HG02884 (cell line): ENCODE results near the gene TEX2.

ENCODE experiments used
- ATAC-seq: cut with Tn5 transposase; IDR thresholded peaks from one replicate; pipeline ENCODE4 v1.9.1; 2021; ENCODE audit warnings: mild to moderate bottlenecking, moderate library complexity; ENCODE audit not compliant: unreplicated experiment

Gene TEX2

DNA sequence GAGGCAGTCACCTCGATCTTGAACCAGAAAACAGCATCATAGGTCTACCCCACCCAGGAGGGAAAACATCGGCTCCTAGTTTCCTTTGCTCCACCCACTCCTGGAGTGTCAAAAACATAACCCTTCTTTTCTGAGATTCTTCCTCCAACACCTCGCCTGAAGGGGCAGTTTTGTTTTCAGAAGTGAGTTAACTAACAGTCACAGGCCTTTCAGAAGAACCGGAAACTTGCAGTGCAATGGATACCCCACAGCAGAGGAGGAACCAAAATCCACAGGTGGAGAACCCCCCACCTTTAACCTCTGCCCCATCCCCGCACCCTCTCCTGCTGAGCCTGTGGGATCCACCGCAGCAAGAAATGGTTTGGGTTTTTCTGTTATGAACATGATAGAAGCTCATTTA is 7.8 kb upstream of the TEX2 start:
- no peak for ATAC-seq

GRCh38 chr17:64269687-64270649 is 6.9 kb upstream of the TEX2 start:
- no peak for ATAC-seq

- no peak for ATAC-seq
Observed at GRCh38 chr17:64264891-64265290, 1.8 kb upstream of the TEX2 start.

DNA sequence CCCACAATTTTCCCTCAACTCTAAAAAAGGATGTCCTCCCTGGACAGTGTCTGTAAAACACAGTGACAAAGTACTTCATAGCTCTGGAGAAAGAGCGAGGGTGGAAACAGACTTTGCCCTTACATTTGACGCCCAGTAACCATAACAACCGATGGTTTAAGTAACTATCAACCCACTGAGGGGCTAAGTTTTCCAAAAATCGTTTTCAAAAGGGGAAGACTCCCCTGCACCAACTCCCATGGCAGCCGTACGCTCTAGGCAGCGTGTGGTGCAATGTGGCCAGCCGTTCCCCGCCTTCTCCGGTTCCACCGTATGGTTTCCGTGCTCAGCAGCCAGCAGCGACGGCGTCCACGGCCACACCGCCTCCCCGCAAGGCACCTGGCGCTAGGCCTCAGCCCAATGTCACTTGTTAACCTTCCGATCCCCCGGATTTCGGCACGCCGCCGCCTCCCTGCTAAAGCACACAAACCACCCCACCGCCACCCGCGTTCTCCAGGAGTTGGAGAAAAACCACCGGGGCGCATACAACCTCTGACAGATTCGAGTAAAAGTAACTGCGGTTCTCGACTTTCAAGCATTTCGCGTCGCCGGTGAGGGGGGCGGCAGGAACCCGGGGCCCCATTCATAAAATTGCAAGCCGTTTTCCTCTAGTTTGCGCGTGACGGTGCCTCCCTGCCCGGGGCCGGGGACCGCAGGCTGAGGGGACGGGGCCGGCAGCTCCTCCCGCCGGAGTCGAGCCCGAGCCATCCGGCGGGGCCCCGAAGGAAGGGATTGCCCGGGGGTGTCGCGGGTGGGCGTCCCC is 661 bp downstream of the TEX2 start:
- peak; percentile 28 for ATAC-seq

- ATAC-seq, result no peak
Observed at GRCh38 chr17:64261417-64262145, 1.5 kb downstream of the TEX2 start.

GRCh38 chr17:64260886-64261285 is 2.2 kb downstream of the TEX2 start:
- no peak for ATAC-seq

DNA sequence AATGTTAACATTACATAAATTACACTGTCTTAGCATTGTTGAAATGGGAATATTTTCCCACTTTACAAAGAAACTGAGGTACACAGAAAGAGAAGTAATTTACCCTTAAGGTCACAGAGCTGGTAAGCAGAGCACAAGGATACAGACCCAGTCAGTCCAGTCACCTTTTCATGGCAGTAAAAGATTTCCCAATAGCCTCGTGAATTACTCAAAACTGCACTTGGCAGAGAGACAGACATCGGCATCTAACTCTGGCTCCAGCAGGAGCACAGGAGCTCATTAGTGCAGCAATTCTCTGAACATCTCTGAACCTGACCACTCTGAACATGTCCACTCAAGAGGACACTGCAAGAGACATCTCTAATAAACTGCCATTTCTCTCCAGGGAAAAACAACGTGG is 3.1 kb downstream of the TEX2 start:
- no peak for ATAC-seq

GRCh38 chr17:64259426-64259825 is 3.6 kb downstream of the TEX2 start:
- ATAC-seq, result no peak

DNA sequence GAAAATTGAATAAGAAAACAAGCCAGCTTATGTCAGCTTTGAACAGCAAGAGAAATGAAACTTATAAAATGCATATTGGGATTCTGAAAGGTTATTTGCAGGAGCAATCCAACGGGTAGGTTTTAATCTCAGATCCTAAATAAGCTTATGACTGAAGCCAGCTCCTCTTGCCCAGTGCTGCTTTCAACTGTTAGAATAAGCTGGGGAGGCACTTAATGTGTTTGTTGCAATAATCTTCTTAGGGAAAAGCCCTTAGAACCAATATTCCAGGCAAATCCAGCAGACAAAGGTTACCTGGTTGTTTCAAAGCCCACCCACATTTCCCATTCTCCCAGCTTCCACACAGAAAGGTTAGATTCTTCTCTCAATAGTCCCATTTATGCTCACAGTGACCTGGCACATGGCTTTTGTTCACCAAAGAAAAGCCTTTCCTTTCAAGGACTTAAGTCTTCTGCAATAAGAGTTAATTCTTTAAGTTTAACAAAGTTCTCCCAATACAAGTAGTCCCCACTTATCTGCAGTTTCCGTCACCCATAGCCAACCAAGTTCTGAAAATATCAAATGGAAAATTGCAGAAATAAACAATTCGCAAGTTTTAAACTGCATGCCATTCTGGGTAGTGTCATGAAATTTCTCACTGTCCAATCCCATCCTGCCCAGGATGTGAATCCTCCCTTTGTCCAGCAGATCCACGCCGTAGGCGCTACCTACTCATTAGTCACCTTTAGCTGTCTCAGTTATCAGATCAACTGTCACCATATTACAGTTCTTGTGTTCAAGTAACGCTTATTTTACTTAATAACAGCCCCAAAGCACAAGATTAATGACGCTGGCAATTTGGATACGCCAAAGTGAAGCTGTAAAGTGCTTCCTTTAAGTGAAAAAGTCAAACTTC is 5.9 kb downstream of the TEX2 start:
- ATAC-seq, result no peak

DNA sequence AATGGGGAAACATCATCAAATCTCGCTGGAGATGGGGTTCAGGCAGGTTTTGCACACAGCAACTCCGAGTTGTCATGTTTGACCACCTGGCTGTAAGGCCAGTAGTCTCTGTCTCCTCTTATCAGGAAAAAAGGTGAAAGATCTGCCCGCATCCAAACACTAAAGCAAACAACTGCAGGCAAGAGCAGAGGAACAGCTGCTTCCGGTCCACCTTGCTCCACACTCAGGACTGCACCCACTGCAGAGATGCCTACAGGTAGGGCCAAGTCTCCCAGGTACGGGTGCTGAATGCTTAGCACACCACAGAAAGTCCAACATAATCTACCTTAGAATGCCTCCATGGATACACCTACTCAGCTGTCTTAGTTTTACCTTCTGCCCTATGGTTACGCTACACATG is 7.3 kb downstream of the TEX2 start:
- no peak for ATAC-seq

DNA sequence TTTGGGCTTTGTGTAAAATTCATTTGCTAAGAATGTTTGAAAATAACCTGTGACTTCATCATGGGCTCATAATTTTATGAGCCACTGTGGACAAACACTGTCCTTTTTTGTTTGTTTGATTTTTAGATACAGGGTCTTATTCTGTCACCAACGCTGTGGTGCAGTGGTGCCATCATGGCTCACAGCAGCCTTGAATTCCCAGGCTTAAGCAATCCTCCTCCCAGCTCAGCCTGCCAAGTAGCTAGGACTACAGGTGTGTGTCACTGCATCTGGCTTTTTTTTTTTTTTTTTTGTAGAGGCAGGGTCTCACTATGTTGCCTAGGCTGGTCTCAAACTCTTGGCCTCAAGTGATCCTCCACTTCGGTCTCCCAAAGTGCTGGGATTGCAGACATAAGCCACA is 8.3 kb downstream of the TEX2 start:
- ATAC-seq, result no peak

GRCh38 chr17:64253470-64253869 is 9.6 kb downstream of the TEX2 start:
- ATAC-seq, result no peak

- no peak for ATAC-seq
Observed at GRCh38 chr17:64252831-64253230, 10.2 kb downstream of the TEX2 start.

GRCh38 chr17:64250233-64250835 is 12.7 kb downstream of the TEX2 start:
- ATAC-seq, result no peak

DNA sequence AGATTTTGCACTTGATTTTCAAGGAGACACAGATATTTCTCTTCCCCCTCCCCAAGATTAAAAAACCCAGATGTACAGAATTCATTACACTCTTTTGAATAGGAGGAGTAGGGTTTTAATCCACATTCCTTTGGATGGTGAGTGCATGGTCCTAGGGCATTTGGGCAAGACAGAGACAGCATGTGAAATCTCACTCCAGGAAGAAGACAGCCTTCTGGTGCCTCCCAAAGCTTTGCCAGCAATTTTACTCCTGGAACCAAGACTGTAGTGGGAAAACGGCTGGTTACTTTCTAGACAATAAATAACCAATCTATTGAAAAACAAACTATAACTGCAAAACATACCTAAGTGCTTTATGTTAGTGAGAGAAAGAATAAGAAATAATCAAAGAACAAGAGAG is 15.2 kb downstream of the TEX2 start:
- no peak for ATAC-seq

DNA sequence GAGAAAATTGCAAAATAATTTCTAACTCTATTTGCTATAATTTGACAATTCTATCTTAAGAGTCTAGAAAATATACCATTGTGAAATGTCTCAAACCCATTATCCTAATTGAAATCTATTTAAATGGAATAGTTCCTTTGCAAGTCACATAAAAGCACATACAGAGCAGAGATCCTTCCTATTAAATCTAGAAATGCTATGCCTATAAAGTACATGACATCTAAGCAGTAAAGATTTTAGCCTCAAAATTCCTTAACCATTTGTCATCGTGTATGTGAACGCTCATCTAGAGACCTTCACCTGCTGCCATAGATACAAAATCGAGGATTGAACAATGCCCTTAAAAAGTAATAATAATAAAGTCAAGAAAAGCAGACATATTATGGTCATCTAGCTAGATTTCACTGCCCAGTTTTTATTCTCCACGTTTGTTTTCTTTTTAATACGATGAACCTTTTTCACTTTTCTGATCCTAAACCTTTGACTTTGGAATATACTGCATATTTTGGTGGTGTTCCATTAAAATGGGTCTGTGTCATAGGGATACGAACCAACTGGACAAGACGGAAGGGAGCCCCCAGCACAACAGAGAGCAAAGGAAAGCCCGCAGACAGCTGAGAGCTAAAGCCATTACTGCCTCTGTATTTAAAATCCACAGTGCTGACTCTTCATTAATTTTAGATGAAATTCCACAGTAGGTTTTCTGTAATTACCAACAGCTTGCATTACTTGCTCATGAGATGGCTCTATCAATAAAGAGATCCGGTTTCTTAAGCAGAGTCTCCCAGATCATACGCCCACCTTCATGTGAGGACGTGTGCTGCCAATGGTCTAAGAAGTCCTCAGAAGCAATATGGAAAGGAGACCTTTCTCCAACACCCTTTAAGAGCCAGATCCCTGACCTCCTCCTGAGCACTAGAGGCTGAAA is 17.6 kb downstream of the TEX2 start:
- ATAC-seq, result no peak

DNA sequence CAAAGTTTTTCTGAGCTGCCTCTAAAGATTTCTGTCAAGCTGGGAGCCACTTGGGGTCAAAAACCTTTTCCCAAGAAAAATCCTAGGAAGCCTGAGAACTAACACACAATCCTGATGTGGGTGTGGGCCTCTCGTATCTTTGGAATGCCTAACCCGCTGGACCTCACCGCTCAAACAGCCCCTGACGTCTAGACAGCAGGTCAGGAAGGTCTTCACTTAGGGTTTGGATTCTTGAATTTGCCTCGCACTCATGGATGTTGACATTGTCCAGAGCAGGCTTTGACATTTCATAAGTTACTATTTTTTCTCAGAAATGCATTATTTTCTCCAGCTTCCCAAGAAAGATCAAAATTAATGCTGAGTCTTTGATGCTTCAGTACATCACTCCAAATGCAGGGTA is 18.9 kb downstream of the TEX2 start:
- ATAC-seq, result no peak

GRCh38 chr17:64243340-64243739 is 19.7 kb downstream of the TEX2 start:
- ATAC-seq, result no peak

DNA sequence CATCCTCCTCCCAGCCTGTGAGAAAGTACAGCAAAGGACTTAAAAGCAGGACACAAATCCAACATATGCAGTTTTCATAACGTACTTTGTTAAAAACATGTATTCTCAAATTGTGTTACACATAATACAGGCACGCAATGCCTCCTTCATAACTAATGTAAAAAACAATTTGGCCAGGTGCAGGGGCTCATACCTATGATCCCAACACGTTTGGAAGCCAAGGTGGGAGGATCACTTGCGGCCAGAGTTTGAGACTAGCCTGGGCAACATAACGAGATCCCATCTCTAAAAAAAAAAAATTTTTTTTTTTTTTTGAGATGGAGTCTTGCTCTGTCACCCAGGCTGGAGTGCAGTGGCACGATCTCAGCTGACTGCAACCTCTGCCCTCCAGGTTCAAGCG is 20.4 kb downstream of the TEX2 start:
- ATAC-seq, result no peak
